ENCODE measurements around the gene TBL1XR1. TPM values are rescaled to one million over a fixed set of nuclear protein-coding genes. Genes with fewer than 3 reads are reported as not detected.
A peak's percentile ranks its signal among the peaks of the same experiment; 100 is the strongest.

The TBL1XR1 gene
- total and polyA plus RNA-seq, 2 of the 13 experiments (the other 11 are each of a cell fraction or from before 2014, with no cell fraction given) = 57.7 to 62.5 TPM

GRCh38 chr3:177206936-177207335 is 9.7 kb upstream of the TBL1XR1 start (continued):
- TF ChIP-seq PTBP1 (IDR thresholded peaks at IDR 0.05; ENCODE audit: low read depth, low read length, poor library complexity, severe bottlenecking) = no peak
- TF ChIP-seq, protein P1, sequence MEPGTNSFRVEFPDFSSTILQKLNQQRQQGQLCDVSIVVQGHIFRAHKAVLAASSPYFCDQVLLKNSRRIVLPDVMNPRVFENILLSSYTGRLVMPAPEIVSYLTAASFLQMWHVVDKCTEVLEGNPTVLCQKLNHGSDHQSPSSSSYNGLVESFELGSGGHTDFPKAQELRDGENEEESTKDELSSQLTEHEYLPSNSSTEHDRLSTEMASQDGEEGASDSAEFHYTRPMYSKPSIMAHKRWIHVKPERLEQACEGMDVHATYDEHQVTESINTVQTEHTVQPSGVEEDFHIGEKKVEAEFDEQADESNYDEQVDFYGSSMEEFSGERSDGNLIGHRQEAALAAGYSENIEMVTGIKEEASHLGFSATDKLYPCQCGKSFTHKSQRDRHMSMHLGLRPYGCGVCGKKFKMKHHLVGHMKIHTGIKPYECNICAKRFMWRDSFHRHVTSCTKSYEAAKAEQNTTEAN (CRISPR knock-in tag; conservative IDR thresholded peaks at IDR 0.05) = no peak
- TF ChIP-seq, protein P2, sequence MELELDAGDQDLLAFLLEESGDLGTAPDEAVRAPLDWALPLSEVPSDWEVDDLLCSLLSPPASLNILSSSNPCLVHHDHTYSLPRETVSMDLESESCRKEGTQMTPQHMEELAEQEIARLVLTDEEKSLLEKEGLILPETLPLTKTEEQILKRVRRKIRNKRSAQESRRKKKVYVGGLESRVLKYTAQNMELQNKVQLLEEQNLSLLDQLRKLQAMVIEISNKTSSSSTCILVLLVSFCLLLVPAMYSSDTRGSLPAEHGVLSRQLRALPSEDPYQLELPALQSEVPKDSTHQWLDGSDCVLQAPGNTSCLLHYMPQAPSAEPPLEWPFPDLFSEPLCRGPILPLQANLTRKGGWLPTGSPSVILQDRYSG (CRISPR knock-in tag; IDR thresholded peaks at IDR 0.05) = no peak

DNA sequence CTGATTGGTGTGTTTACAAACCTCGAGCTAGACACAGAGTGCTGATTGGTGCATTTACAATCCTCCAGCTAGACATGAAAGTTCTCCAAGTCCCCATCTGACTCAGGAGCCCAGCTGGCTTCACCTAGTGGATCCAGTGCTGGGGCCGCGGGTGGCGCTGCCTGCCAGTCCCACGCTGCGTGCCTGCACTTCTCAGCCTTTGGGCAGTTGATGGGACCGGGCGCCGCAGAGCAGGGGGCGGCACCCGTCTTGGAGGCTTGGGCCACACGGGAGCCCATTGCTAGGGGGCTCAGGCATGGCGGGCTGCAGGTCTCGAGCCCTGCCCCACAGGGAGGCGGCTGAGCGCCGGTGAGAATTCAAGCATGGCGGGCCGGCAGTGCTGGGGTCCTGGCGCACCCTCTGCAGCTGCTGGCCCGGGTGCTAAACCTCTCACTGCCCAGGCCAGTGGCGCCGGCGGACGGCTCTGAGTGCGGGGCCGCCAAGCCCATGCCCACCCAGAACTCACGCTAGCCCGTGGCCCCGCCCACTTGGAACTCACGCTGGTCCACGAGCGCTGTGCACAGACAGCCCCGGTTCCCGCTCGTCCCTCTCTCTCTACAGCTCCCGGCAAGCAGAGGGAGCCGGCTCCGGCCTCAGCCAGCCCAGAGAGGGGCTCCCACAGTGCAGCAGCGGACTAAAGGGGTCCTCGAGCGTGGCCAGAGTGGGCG is 6.6 kb upstream of the TBL1XR1 start:
- Histone ChIP-seq H3K27me3 (ENCODE audit: control insufficient read depth in 1 of 2, insufficient read depth in 2 of 2, low read length in 2 of 2) (no peaks in the 10 kb centered on the region), H3K4me1 (ENCODE audit: insufficient read depth, low read length) (peaks cover 16% of the 10 kb centered on the region), H3K9ac (ENCODE audit: insufficient read depth, low read depth, low read length) (no peak overlapping the region), H3K9me3 (ENCODE audit: low read length) (no peaks in the 10 kb centered on the region), H3K36me3 (replicated peaks in 1 of 2; ENCODE audit: control insufficient read depth in 1 of 2, insufficient read depth in 2 of 2, low read length in 2 of 2) (no peaks in the 10 kb centered on the region), H3K27ac (ENCODE audit: extremely low read length, insufficient read depth, low read length) (no peak overlapping the region), H3K4me2 (ENCODE audit: low read depth, low read length) (no peak overlapping the region), H4K20me1 (ENCODE audit: insufficient read depth, low read length) (no peaks in the 10 kb centered on the region), H3K79me2 (ENCODE audit: insufficient read depth, low read length) (no peaks in the 10 kb centered on the region), H2AFZ (ENCODE audit: low read length) (no peak overlapping the region), H3K4me3 (replicated peaks in 1 of 3; ENCODE audit: insufficient read depth in 1 of 3, low read depth in 2 of 3, low read length in 3 of 3) (no peak overlapping the region)
- BruUV-seq (replicated peaks) = no TSS peak
- ATAC-seq (no peak), FAIRE-seq (no peak), DNase-seq (ENCODE audit: low spot score) (no peak)
- 85% methylated on average over 22 of the region's 43 CpGs for WGBS (ENCODE audit: low lambda C conversion rate)
- intact Hi-C loops (cut with micrococcal nuclease; ENCODE audit: unreplicated experiment) = no loop called here
- in situ Hi-C loops (cut with HindIII; ENCODE audit: extremely low pct_ligation_motif_present, low pct_unique_long_range_greater_than_20kb) = no loop called here
- CTCF ChIA-PET (ENCODE audit: low intra/inter-chr PET ratio, low total read pairs) = no interaction called here
- POLR2A ChIA-PET = interaction anchor here (1.0 kb wide), 1 partner anchor 10 kb away, joined by 3 read pairs; no protein-coding TSS in a partner anchor
- TF ChIP-seq ZNF850 (CRISPR knock-in tag; conservative IDR thresholded peaks at IDR 0.05) (0 out of 2 replicates have a peak, but pooled peaks have one; percentile 67), ZNF292 (CRISPR knock-in tag; IDR thresholded peaks at IDR 0.05; ENCODE audit: borderline replicate concordance, low read depth) (no peak), ZNF24 (IDR thresholded peaks at IDR 0.05) (no peak), KDM3A (CRISPR knock-in tag; IDR thresholded peaks at IDR 0.05; ENCODE audit: low read depth) (no peak), BORCS8-MEF2B (CRISPR knock-in tag; IDR thresholded peaks at IDR 0.05) (no peak), ZSCAN20 (CRISPR knock-in tag; IDR thresholded peaks at IDR 0.05; ENCODE audit: borderline replicate concordance) (no peak), ZFP36L2 (CRISPR knock-in tag; IDR thresholded peaks at IDR 0.05) (no peak)
- TF ChIP-seq, protein P3, sequence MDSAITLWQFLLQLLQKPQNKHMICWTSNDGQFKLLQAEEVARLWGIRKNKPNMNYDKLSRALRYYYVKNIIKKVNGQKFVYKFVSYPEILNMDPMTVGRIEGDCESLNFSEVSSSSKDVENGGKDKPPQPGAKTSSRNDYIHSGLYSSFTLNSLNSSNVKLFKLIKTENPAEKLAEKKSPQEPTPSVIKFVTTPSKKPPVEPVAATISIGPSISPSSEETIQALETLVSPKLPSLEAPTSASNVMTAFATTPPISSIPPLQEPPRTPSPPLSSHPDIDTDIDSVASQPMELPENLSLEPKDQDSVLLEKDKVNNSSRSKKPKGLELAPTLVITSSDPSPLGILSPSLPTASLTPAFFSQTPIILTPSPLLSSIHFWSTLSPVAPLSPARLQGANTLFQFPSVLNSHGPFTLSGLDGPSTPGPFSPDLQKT (CRISPR knock-in tag; IDR thresholded peaks at IDR 0.05; ENCODE audit: borderline replicate concordance) = no peak
